GM21390 (cell line): ENCODE data around the gene SLC16A13.
"Not testable (repeated sequence)": the region's sequence is repeated elsewhere in the genome, so short reads cannot be mapped to it uniquely, and the experiment has no call there.

Experiments
- ATAC-seq: cut with Tn5 transposase; IDR thresholded peaks from one replicate; pipeline ENCODE4 v1.9.1; 2021; ENCODE audit not compliant: unreplicated experiment

Gene SLC16A13, protein sequence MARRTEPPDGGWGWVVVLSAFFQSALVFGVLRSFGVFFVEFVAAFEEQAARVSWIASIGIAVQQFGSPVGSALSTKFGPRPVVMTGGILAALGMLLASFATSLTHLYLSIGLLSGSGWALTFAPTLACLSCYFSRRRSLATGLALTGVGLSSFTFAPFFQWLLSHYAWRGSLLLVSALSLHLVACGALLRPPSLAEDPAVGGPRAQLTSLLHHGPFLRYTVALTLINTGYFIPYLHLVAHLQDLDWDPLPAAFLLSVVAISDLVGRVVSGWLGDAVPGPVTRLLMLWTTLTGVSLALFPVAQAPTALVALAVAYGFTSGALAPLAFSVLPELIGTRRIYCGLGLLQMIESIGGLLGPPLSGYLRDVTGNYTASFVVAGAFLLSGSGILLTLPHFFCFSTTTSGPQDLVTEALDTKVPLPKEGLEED

DNA sequence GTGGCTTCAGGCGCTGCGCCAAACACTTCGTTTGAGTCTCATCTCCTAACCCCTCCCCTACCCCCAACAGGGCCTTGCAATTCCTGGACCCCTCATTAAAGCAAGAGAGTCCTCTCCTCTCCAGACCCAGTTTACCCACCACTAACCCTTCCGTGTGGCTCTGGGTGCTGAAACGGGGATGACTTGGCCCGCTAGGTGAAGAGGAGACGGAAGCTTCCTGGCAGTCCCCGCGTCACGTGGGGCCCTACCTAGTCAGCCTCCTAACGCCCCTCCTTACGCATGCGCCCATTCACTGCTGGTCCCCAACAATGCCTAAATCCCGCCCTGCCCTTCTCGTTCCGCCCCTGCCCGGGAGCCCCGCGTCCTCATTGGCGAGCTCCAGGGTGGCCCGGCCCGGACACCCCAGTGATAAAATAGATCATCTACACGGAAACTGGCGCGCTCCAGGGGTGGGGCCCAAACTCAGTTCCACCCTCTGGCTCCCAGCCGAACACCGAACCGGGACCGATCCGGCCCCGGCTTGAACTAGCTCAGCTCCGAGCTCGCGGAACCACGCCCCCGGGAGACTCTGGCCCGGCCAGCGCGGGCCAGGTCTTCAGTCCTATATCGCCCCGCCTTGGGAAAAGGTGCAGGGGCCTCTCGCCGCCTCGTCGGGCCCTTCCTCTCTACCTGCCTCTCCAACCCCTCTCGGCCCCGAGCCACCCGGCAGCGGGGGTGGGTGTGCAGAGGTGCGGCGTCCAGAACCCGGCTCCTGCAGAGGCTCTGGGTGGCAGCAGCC, at the start of gene SLC16A13:
Gene SLC16A13, plus strand, starts transcription at position 425 of the 778 bp plus-strand sequence. CDS start 368 bp downstream, outside the sequence.
- peak; percentile 84 for ATAC-seq

DNA sequence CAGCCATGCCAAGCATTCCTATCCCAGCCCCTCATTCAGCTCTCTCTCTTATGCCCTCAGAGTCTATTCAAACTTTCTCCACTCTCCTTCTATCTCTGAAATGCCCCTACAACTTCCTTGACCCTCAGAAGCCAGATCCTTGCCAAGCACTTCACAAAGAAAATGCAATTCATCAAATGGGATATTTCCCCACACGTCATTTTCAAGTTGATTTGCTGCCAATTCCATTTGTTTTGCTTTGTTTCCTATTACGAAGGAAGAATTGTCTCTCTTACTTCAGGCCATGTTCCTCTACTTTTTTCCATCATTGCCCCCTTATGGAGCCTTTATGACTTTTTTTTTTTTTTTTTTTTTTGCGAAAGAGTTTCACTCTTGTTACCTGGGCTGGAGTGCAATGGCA, 49.1 kb upstream of the SLC16A13 start:
- ATAC-seq, result no peak

DNA sequence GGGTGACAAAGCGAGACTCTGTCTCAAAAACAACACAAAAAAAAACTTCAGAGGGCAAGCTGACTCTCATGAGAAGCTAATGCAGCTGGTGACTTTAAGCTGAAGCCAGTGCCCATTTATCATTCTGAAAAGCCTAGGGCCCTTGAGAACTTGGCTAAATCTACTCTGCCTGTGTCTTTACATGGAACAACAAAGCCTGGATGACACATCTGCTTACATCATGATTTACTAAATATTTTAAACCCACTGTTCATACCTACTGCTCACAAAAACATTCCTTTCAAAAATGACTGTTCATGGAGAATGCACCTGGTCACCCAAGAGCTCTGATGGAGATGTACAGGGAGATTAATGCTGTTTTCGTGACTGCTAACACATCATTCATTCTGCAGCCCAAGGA, 46.0 kb upstream of the SLC16A13 start:
- ATAC-seq, result no peak

DNA sequence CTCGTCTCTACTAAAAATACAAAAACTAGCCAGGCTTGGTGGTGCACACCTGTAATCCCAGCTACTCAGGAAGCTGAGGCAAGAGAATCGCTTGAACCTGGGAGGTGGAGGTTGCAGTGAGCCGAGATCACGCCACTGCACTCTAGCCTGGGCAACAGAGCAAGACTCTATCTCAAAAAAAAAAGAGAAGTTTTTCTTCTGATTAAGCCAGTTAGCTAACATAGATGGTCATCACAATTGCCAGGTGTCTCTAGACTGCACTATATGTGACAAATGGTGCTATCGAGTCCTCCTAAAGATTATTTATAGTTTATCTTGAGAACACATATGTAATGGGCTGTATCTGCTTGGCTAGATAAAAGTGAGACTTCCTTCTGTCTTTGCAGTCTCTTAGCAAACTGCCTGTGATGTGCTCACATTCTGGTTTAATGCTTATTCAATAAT, 42.2 kb upstream of the SLC16A13 start:
- not testable (repeated sequence) for ATAC-seq

DNA sequence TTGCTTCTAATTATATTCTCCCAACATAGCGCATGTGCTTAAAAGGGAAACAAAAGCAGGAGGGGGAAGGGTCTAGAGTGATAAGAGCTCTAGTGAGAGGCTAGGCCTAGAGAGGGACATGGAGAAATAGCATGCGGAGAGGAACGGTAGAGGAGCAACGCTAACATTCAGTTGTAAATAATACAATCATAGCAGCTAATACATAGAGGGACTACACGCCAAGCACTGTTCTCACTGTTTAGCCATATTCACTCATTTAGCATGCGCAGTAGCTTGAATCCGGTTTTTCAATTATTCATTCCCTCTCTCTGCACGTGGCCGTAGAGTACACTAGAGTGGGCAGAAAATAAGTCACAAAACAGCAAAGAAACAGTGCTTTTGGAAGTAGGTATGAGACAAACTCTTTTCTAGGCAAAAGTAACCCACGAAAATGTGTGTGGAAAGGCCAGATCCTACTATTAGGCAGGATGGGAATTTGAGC, 41.7 kb upstream of the SLC16A13 start:
- ATAC-seq, result no peak

DNA sequence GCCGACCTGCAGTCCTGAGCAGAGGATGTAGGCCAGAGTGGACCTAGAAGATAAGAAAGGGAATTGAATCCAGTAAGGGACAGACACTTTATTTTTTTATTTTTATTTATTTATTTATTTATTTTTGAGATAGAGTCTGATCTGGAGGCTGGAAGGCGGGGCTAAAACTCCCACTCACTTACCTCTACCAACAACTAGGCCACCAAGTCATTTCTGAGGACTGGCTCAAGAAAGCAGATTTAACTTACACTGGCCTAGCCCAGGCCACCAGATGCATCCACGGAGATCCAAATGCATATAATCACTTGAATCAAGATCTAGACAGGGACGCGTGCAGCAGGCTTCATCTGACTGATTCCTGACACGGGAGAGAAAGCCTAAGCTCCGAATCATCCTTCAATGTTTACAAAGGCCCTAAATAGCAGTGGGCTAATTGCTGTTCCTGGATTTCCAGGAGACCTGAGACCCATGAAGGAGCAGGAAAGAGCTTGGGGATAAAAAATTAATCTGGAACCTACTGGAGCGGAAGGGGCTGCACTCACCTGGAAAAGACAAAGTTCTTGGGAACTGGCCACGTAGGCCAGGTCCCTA, 41.1 kb upstream of the SLC16A13 start:
- no peak for ATAC-seq

DNA sequence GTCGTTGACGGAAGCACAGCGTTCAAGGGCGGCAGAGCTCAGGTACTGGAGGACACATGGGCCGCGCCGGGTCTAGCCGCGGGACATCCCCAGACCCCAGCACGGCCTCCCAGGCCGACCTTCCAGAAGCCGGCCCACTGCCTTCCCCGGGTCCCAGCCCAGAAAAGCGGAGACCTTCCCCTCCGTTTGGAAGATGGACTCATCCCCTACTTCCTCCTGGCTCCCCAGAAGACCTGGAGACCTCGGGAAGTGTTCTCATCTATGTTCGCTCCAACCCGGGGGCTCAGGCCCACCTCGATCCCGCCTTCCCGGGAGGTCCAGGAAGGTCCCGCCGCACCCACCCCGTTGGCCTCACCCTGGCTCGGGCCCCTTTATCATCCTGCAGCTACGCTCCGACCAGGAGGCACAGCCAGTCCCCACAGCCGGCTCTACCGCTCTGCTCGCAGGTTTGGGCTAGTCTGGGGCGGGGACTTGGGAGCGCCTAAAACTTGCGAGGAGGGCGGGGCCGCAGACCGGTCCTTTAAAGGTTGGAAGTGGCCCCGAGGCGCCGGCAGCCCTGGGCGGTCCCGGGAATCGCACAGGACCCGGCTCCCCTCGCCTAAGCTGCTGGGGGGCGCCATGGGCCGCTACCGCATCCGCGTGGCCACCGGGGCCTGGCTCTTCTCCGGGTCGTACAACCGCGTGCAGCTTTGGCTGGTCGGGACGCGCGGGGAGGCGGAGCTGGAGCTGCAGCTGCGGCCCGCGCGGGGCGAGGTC, 40.1 kb upstream of the SLC16A13 start, which contains the start of gene ALOX12:
Gene ALOX12, plus strand, starts transcription at position 550 of the 756 bp plus-strand sequence. Its CDS starts 69 bp downstream, at position 619.
- no peak for ATAC-seq

DNA sequence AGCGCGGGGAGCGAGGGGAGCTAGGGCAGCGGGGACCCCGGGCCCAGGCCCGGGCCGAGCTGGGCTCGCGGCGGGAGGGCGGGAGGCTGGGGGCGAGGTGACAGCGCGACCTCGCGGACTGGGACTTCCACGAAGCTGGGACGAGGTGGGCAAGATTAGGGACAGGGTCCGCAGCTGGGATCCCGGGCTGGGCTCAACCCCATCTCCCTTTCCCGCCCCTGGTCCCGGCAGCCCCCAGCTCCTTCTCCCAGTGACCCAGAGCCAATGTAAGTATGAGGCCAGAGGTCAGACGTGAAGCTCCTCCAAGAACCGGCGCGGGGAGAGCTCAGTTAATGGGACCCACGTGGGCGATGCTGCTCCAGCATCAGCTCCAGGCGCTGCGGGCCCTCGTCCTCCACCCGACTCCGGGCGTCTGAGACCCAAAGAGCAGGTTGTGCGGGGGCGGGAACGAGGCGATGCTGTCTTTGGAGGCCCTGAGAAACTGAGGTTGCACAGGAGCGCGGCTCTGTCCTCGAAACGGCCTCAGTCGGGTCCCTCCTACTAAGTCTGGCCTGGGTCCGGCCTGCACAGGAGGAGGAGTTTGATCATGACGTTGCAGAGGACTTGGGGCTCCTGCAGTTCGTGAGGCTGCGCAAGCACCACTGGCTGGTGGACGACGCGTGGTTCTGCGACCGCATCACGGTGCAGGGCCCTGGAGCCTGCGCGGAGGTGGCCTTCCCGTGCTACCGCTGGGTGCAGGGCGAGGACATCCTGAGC, 39.4 kb upstream of the SLC16A13 start:
- ATAC-seq, result no peak

DNA sequence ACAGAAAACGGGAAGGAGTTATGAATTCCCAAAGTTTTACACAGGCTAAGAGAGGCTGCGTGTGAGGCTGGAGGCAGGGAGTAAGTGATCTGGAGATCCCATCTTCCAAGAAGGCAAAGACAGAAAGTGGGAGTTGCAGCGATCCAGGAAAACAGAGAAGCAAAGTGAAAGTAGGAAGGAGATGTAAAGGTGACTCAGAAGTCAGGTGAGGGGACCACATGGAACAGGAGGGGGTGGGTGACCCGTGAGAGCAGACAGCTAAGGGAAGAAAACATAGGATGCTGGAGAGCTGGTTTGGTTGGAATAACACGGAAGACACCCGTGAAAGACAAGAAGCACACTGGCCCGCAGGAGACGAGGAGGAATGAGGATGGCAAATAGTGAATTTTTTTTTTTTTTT, 38.6 kb upstream of the SLC16A13 start:
- no peak for ATAC-seq

DNA sequence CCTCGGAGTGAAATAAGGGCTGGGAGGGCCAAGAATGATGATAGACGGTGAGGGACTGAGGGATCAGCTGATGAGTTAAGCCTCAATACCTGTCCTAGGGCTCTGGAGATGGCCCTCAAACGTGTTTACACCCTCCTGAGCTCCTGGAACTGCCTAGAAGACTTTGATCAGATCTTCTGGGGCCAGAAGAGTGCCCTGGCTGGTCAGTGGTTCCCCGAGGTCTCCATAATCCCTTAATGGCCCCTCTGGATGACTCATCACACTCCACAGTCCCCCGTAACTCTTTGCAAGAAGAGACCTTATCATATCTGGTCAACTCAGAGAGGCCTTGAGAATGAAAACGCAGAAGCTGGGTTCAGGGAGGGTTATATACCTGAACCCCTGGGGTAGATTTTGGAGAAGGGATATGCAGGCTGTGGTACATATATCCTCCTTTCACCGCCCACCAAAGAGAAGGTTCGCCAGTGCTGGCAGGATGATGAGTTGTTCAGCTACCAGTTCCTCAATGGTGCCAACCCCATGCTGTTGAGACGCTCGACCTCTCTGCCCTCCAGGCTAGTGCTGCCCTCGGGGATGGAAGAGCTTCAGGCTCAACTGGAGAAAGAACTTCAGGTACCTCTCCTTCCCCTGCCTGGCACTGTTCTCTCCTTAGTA, 36.8 kb upstream of the SLC16A13 start:
- ATAC-seq, result no peak

DNA sequence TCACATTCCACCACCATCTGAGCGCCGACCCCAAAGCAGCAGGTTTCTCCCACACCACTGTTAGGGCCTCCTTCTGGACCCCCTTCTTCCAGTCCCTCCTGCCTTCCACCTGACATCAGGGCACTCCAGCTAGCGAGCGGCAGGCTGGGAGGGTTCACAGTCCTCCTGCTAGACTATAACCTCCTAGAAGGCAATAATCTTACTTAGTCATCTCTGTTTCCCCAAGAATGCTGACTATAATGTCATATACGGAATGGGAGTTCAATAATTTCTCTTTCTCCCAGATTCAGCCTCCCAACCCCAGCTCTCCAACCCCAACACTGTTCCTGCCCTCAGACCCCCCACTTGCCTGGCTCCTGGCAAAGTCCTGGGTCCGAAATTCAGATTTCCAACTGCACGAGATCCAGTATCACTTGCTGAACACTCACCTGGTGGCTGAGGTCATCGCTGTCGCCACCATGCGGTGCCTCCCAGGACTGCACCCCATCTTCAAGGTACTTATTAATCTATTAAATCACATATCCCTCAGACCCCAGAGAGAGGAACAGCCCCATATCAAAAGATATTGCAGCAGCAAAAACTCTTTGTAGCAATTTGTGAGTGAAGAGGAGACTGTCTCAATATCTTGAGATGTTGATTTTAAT, 34.4 kb upstream of the SLC16A13 start:
- ATAC-seq, result no peak

DNA sequence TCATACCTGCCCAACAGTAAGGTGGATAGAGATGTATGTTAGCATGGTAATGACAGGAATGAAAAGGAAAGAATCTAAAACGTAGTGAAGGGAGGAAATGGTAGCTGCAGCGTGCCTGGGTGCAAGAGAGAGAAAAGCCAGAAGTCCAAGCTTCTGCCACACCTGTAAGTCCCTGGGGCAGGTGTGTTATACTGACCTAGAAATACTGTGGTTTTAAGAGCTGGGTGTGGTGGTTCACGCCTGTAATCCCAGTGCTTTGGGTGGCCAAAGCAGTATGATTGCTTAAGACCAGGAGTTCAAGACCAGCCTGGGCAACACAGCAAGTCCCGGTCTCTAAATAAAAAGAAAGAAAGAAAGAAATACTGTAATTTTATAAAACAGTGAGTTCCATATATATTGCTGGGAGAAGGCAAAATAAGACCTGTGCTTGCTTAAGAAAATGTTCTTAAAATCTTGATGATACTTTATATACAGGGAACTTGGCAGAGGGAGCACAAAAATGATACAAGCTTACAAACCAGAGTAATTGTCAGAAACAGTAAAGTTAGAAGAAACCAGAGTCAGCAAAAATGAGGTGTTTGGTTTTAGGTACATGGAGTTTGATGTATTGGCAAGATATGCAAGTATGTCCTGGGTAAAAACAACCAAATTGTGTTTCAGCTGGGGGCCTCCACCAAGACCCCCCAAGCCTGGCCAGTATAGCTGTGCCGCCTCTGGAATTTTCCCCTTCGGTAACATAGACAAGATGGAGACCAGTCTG, 33.3 kb upstream of the SLC16A13 start:
- ATAC-seq, result no peak

DNA sequence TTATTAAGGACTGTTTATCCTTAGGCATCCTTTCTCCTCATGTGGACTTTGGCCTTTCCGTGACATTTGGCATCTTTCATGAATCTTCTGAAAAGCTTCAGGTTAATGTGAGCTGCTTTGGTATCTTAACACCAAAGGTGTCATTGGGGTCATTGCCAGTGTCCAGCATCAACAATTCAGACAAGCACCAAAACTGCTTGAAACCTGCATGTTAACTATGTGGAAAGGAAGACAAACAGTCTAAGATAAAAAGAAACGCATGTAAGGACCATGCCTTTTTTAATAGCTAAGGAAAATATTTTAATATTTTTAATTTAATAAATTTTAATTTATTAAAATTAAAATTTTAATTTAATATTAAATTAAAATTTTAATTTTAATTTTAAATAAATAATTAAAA, 32.1 kb upstream of the SLC16A13 start:
- no peak for ATAC-seq

DNA sequence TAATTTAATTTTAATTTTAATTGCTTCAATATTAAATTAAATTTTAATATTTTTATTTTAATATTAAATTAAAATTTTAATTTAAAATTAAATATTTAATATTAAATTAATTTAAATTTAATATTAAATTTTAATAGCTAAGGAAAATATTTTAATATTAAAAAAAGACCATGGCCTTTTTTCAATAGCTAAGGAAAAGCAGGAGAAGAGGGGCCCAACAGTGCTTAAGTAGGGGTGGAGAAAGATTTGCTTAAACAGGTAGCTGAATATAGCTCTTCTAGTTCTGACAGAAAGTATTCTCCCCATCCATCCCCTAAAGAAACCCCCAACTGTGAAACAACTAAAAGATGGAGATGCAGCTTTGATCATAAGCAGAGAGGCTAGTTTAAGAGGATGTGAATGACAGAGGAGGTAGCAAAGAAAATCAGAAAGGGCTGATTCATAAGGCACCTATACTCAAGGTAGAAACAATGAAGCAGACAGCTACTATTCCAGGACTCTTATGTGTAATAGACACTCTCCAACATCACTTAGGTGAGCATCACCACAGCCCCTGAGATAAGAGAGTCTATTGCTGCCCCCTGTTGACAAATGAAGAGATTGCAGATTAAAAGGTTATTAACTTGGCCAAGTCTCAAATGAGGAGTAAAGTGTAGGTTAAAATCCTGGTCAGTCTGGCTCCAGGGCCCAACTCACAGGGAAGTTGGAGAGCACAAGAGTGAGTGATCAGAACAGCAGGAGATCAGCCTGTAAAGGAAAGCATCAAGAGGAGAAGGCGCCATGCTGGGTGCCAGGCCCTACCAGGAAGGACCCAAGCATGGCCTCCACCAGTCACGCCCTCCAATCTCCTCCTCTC, 31.2 kb upstream of the SLC16A13 start:
- ATAC-seq, result no peak

DNA sequence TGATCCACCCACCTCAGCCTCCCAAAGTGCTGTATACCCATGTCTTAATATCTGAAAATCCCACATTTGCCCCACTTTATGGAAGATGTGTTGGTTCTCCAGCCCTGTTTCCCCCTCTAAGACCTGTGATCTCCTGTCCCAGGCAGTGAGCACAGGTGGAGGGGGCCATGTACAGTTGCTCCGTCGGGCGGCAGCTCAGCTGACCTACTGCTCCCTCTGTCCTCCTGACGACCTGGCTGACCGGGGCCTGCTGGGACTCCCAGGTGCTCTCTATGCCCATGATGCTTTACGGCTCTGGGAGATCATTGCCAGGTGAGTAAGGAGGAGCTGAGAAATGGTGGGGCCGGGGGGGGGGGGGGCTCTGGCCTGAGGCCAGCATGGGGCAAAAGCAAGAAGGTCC, 30.1 kb upstream of the SLC16A13 start:
- no peak for ATAC-seq

DNA sequence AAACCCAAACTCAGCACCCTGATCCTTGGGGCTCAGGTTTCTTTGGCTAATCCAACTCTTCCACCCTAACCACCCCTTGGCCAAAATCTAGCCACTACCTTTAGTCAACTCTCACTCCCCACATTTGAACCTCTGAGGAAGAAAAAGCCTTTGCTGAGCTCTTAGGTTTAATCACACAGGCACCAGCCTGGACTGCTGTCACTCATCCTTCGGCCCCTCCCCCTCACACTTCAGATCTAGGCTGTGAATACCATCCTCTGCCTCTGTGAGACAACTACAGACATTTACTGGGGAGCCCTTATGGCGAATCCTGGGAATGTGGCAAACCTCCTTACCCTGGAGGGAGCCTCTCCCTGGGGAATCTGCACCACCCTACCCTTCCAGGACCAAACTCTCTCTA, 28.7 kb upstream of the SLC16A13 start:
- no peak for ATAC-seq

DNA sequence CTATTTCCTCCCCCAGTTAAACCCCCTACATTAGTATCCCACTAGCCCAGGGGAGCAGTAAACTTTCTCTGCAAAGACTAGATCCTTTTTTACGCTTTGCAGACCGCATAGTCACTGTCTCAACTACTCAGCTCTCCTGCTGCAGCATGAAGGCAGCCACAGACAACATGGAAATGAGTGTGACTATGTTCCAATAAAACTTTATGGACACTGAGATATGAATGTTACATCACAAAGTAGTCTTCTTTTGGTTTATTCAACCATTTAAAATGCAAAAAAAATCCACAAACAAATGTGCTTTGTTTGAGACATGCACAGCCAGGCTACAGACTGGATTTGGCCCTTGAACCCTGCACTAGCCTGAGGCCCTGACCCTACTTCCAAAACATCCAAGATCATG, 25.3 kb upstream of the SLC16A13 start:
- ATAC-seq, result no peak
